ENCODE measurements around the gene ANTXR1. TPM values are rescaled to one million over a fixed set of nuclear protein-coding genes. Genes with fewer than 3 reads are reported as not detected.

ANTXR1 gene
- total RNA-seq, 1 donor: 206 TPM

GRCh38 chr2:69208023-69208595, 195.1 kb downstream of the ANTXR1 start:
- no peak overlapping the region for H3K4me3 ChIP-seq (ENCODE audit: low read depth, low read length)
- no peak for DNase-seq (ENCODE audit: low read depth)

GRCh38 chr2:69209482-69209881, 196.5 kb downstream of the ANTXR1 start:
- H3K4me3 ChIP-seq (ENCODE audit: low read depth, low read length): no peak overlapping the region
- no peak for DNase-seq (ENCODE audit: low read depth)
- TF ChIP-seq, protein P1, sequence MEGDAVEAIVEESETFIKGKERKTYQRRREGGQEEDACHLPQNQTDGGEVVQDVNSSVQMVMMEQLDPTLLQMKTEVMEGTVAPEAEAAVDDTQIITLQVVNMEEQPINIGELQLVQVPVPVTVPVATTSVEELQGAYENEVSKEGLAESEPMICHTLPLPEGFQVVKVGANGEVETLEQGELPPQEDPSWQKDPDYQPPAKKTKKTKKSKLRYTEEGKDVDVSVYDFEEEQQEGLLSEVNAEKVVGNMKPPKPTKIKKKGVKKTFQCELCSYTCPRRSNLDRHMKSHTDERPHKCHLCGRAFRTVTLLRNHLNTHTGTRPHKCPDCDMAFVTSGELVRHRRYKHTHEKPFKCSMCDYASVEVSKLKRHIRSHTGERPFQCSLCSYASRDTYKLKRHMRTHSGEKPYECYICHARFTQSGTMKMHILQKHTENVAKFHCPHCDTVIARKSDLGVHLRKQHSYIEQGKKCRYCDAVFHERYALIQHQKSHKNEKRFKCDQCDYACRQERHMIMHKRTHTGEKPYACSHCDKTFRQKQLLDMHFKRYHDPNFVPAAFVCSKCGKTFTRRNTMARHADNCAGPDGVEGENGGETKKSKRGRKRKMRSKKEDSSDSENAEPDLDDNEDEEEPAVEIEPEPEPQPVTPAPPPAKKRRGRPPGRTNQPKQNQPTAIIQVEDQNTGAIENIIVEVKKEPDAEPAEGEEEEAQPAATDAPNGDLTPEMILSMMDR (IDR thresholded peaks at IDR 0.05; ENCODE audit: insufficient read depth, low read depth, low read length): no peak

More at GRCh38 chr2:69208023-69208595, 195.1 kb downstream of the ANTXR1 start:
- TF ChIP-seq, protein P1 (IDR thresholded peaks at IDR 0.05; ENCODE audit: insufficient read depth, low read depth, low read length): peak; percentile 30

DNA sequence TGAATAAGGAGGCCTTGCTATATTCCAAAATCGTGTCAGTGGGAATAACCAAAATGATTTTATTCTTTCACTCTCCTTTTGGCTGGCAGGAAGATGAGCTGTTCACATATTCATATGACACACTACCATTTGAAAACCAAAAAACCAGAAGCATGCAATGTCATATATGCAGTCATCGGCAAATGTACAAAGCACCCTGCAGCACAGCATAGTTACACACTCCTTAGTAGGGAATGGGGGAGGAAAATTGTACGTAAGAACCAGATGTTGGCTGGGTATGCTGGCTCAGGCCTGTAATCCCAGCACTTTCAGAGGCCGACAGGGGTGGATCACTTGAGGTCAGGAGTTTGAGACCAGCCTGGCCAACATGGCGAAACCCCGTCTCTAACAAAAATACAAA, 197.4 kb downstream of the ANTXR1 start:
- TF ChIP-seq, protein P1 (IDR thresholded peaks at IDR 0.05; ENCODE audit: insufficient read depth, low read depth, low read length): no peak
- H3K4me3 ChIP-seq (ENCODE audit: low read depth, low read length): no peak overlapping the region
- no peak for DNase-seq (ENCODE audit: low read depth)

- no peak for DNase-seq (ENCODE audit: low read depth)
- TF ChIP-seq, protein P1 (IDR thresholded peaks at IDR 0.05; ENCODE audit: insufficient read depth, low read depth, low read length): no peak
- no peak overlapping the region for H3K4me3 ChIP-seq (ENCODE audit: low read depth, low read length)
Observed at GRCh38 chr2:69211048-69211447, 198.1 kb downstream of the ANTXR1 start.

DNA sequence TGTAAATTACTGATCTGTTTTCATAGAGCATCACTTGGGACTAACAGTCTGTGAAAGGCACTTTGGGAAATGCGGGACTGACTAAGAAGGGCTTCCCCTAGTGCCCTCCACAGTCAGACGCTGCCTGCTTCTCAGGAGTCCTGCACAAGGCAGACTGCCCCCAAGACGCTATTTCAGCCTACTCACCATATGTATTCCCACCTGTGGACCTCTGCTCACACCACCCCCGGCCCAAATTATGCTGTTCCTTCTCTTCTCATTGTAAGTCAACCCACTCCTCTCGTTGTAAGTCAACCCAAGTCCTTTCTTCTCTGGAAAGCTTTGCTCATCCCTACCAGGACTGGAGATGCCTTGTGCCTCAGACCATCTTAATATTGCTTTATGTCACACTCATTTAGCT, 198.7 kb downstream of the ANTXR1 start:
- DNase-seq (ENCODE audit: low read depth): no peak
- TF ChIP-seq, protein P1 (IDR thresholded peaks at IDR 0.05; ENCODE audit: insufficient read depth, low read depth, low read length): no peak
- H3K4me3 ChIP-seq (ENCODE audit: low read depth, low read length): no peak overlapping the region

- H3K4me3 ChIP-seq (ENCODE audit: low read depth, low read length): no peak overlapping the region
- TF ChIP-seq, protein P1 (IDR thresholded peaks at IDR 0.05; ENCODE audit: insufficient read depth, low read depth, low read length): no peak
- DNase-seq (ENCODE audit: low read depth): no peak
Observed at GRCh38 chr2:69212238-69213028, 199.5 kb downstream of the ANTXR1 start.
